Neural progenitor cell (in vitro differentiated cells): ENCODE measurements around the gene PJVK.

Experiments used
- EZH2 ChIP-seq: fragments of 200-600 bp; sonication (generic); IDR thresholded peaks from 2 replicates; pipeline ENCODE4 v1.6.1; 2017; ENCODE audit warnings: antibody characterized with exemption, mild to moderate bottlenecking, moderate library complexity
- EZH2phosphoT487 ChIP-seq: fragments of 200-600 bp; sonication (generic); IDR thresholded peaks from 2 replicates; pipeline ENCODE4 v1.6.1; 2017; ENCODE audit warnings: antibody characterized with exemption
- TF ChIP-seq, protein P1 (sequence below): fragments of 200-600 bp; sonication (generic); IDR thresholded peaks from 2 replicates; pipeline ENCODE4 v1.5.1; 2017; ENCODE audit warnings: antibody characterized with exemption, mild to moderate bottlenecking

DNA sequence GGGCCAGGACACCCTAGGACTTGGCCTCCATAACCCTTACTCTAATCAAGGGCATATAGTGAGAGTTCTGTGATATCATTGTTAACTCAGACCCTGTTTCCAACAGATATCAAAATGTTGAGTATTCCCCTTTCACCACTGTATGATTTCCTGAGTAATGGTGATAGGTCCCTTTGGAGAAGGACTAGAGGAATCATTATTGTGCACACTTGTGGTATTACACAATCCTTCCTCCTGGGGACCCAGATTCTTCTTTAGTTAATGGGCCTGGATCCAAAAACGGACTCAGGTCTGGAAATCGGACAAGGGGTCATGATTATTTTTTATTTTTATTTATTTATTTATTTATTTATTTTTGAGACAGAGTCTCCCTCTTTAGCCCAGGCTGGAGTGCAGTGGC, 23.7 kb upstream of the PJVK start:
- TF ChIP-seq, protein P1, sequence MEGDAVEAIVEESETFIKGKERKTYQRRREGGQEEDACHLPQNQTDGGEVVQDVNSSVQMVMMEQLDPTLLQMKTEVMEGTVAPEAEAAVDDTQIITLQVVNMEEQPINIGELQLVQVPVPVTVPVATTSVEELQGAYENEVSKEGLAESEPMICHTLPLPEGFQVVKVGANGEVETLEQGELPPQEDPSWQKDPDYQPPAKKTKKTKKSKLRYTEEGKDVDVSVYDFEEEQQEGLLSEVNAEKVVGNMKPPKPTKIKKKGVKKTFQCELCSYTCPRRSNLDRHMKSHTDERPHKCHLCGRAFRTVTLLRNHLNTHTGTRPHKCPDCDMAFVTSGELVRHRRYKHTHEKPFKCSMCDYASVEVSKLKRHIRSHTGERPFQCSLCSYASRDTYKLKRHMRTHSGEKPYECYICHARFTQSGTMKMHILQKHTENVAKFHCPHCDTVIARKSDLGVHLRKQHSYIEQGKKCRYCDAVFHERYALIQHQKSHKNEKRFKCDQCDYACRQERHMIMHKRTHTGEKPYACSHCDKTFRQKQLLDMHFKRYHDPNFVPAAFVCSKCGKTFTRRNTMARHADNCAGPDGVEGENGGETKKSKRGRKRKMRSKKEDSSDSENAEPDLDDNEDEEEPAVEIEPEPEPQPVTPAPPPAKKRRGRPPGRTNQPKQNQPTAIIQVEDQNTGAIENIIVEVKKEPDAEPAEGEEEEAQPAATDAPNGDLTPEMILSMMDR = no peak
- TF ChIP-seq EZH2 (no peak), EZH2phosphoT487 (no peak)
